GM19240 (cell line): ENCODE results near the gene CYP4B1.
"Not testable (repeated sequence)": the region's sequence is repeated elsewhere in the genome, so short reads cannot be mapped to it uniquely, and the experiment has no call there.

ENCODE experiments used
- DNase-seq: peaks from one replicate; pipeline ENCODE4 v3.0.0; 2011; ENCODE audit warnings: low spot score; ENCODE audit not compliant: insufficient read length

Gene CYP4B1

GRCh38 chr1:46813858-46814396 is 15.1 kb downstream of the CYP4B1 start:
- no peak for DNase-seq

- DNase-seq, result no peak
Observed at GRCh38 chr1:46815133-46815532, 16.3 kb downstream of the CYP4B1 start.

GRCh38 chr1:46816930-46817329 is 18.1 kb downstream of the CYP4B1 start:
- DNase-seq, result no peak

- DNase-seq, result no peak
Observed at GRCh38 chr1:46817814-46818213, 19.0 kb downstream of the CYP4B1 start.

GRCh38 chr1:46818591-46818990 is 19.7 kb downstream of the CYP4B1 start:
- no peak for DNase-seq

GRCh38 chr1:46819335-46819734 is 20.5 kb downstream of the CYP4B1 start:
- no peak for DNase-seq

GRCh38 chr1:46820076-46820475 is 21.2 kb downstream of the CYP4B1 start:
- no peak for DNase-seq

GRCh38 chr1:46820560-46821060 is 21.8 kb downstream of the CYP4B1 start:
- no peak for DNase-seq

- DNase-seq, result no peak
Observed at GRCh38 chr1:46822248-46822826, 23.5 kb downstream of the CYP4B1 start.

GRCh38 chr1:46823151-46823550 is 24.3 kb downstream of the CYP4B1 start:
- no peak for DNase-seq

GRCh38 chr1:46826892-46827291 is 28.0 kb downstream of the CYP4B1 start:
- DNase-seq, result not testable (repeated sequence)

GRCh38 chr1:46830665-46831322 is 31.9 kb downstream of the CYP4B1 start:
- DNase-seq, result no peak

- not testable (repeated sequence) for DNase-seq
Observed at GRCh38 chr1:46835469-46835868, 36.6 kb downstream of the CYP4B1 start.

- not testable (repeated sequence) for DNase-seq
Observed at GRCh38 chr1:46846386-46846785, 47.5 kb downstream of the CYP4B1 start.

- DNase-seq, result not testable (repeated sequence)
Observed at GRCh38 chr1:46857660-46858065, 58.8 kb downstream of the CYP4B1 start.

GRCh38 chr1:46862348-46862747 is 63.5 kb downstream of the CYP4B1 start:
- DNase-seq, result no peak
